Measurements from ENCODE around the gene PPP2R5A.

- TF ChIP-seq CTCF (IDR thresholded peaks at IDR 0.05), result peak; percentile 12 to 21 (median 14)
- no peak for TF ChIP-seq POLR2AphosphoS5 (IDR thresholded peaks at IDR 0.05)
- TF ChIP-seq POLR2A (IDR thresholded peaks at IDR 0.05; ENCODE audit: low read depth), result no peak
Measured at GRCh38 chr1:212315907-212316306, 30.7 kb downstream of the PPP2R5A start.
